Thoracic aorta endothelial cell (primary cell): ENCODE measurements around the gene KLK10. TPM values are rescaled to one million over a fixed set of nuclear protein-coding genes. Genes with fewer than 3 reads are reported as not detected.

Experiments used
- total RNA-seq: library from RNA; depleted of rRNA; stranded (reverse); fragments of >200 nt; gene quantifications from 2 replicates; pipeline ENCODE4 v1.2.3, GENCODE V29; 2012

Gene KLK10
- total RNA-seq, result not detected in 2 replicates

DNA sequence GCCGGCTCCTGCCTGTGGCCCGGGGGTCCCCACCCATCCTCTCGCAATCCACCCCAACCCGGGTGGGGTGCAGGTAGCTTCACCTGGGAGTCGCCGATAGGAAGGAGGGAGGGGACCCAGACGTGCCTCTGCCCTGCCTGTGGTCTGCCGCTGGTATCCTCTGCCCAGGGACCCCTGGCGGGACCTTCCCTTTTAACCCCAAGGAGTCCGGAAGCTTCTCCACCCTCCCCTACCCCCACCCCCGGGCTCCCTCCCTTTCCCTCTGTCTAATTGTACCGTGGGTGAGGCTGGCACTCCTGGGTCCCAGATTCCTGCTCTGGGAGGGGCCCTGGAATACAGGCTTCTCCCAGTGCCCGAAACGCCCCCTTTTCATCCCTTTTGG is at the start of gene KLK10:
KLK10 (minus strand) TSS at position 166 of the 382 bp plus-strand sequence. CDS start 579 bp downstream, outside the sequence.

GRCh38 chr19:51064534-51065220 is 45.2 kb upstream of the KLK10 start, which contains the start of gene KLK13:
TSS of gene KLK13 (minus strand) at chr19:51065092. CDS start at chr19:51065067, 25 bp downstream.

DNA sequence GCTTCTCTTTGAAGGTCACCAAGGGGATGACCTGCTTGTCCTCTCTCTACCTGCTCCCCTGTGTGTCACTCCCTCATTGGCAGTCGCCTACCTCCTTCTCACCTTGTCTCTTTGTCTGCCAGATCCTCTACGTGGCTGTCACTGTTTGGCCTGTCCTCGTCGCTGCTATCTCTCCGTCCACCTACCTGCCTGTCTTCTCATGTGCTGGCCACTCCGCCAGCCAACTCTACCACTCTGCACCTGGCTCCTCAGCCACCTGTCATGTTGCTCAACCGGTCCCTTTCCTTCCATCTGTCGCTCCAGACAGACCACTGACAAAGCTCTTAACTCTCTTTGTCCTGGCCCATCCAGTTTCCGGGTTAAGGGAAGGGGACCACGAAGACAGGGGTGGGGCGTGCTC is 15.2 kb upstream of the KLK10 start, which contains the start of gene KLK12:
KLK12 (minus strand) TSS at position 299 of the 400 bp plus-strand sequence. CDS start 381 bp downstream, outside the sequence.

GRCh38 chr19:51026554-51026831 is 7.0 kb upstream of the KLK10 start, which contains the start of gene KLK11:
TSS of gene KLK11 (minus strand) at chr19:51026616. CDS start at chr19:51025631, 985 bp downstream.

GRCh38 chr19:51001515-51001914 is 18.0 kb downstream of the KLK10 start, which contains the start of gene KLK8:
TSS of gene KLK8 (minus strand) at chr19:51001604. CDS start at chr19:51001167, 437 bp downstream.

GRCh38 chr19:50983625-50984292 is 35.8 kb downstream of the KLK10 start, which contains the start of gene KLK7:
TSS of gene KLK7 (minus strand) at chr19:50983917. CDS start at chr19:50982399, 1,518 bp downstream.

GRCh38 chr19:50969413-50969760 is 50.1 kb downstream of the KLK10 start, which contains the start of gene KLK6:
TSS of gene KLK6 (minus strand) at chr19:50969591. CDS start at chr19:50968104, 1,487 bp downstream.

Other genes with a start within 250 kb of the KLK10 start
- gene GPR32, start 249.2 kb downstream of the KLK10 start, total RNA-seq, result not detected in 2 replicates
- gene ACP4, start 229.3 kb downstream of the KLK10 start, total RNA-seq, result not detected in 2 replicates
- gene KLK1, start 195.9 kb downstream of the KLK10 start, total RNA-seq, result not detected in 2 replicates
- 0.13 TPM in 1 of 2 replicates, not detected in the other for gene KLK15, start 186.1 kb downstream of the KLK10 start, total RNA-seq
- not detected in 2 replicates for gene KLK3, start 164.8 kb downstream of the KLK10 start, total RNA-seq
- gene KLK2, start 146.3 kb downstream of the KLK10 start, total RNA-seq, result not detected in 2 replicates
- not detected in 2 replicates for gene KLK4, start 108.3 kb downstream of the KLK10 start, total RNA-seq
- not detected in 2 replicates for gene KLK5, start 66.7 kb downstream of the KLK10 start, total RNA-seq
- gene KLK6, start 50.1 kb downstream of the KLK10 start, total RNA-seq, result 0.14 TPM in 1 of 2 replicates, not detected in the other
- gene KLK7, start 35.8 kb downstream of the KLK10 start, total RNA-seq, result not detected in 2 replicates
- gene KLK8, start 18.1 kb downstream of the KLK10 start, total RNA-seq, result not detected in 2 replicates
- not detected in 2 replicates for gene KLK11, start 6.9 kb upstream of the KLK10 start, total RNA-seq
- not detected in 2 replicates for gene KLK12, start 15.3 kb upstream of the KLK10 start, total RNA-seq
- not detected in 2 replicates for gene KLK13, start 45.4 kb upstream of the KLK10 start, total RNA-seq
- gene KLK14, start 63.2 kb upstream of the KLK10 start, total RNA-seq, result not detected in 2 replicates
- gene CTU1, start 88.7 kb upstream of the KLK10 start, total RNA-seq, result 4.3 and 5.0 TPM in 2 replicates
- gene SIGLEC9, start 105.2 kb upstream of the KLK10 start, total RNA-seq, result not detected in 2 replicates
- gene SIGLEC7, start 122.6 kb upstream of the KLK10 start, total RNA-seq, result not detected in 2 replicates
- gene CD33, start 205.4 kb upstream of the KLK10 start, total RNA-seq, result not detected in 2 replicates
- not detected in 2 replicates for gene SIGLECL1, start 231.4 kb upstream of the KLK10 start, total RNA-seq